DND-41 (cell line): Measurements from ENCODE around the gene ADAMTS8.

Experiments
- CTCF ChIP-seq: IDR thresholded peaks from 2 replicates; pipeline ENCODE4 v1.5.1; 2012; ENCODE audit warnings: borderline replicate concordance, low read length, moderate library complexity, mild to moderate bottlenecking; ENCODE audit not compliant: poor library complexity, severe bottlenecking; ENCODE audit errors: extremely low read depth
- EZH2 ChIP-seq: IDR thresholded peaks from 3 replicates; pipeline ENCODE4 v1.6.1; 2012; ENCODE audit warnings: borderline replicate concordance, low read depth, mild to moderate bottlenecking, moderate library complexity, low read length, inconsistent platforms; ENCODE audit not compliant: severe bottlenecking

- TF ChIP-seq CTCF (peak; percentile 25), EZH2 (no peak)
Measured at GRCh38 chr11:130388607-130389205, 39.7 kb downstream of the ADAMTS8 start.
